GM18861 (cell line): Measurements from ENCODE around the gene IGFBPL1.
A peak's percentile ranks its signal among the peaks of the same experiment; 100 is the strongest.

ENCODE experiments used
- ATAC-seq: cut with Tn5 transposase; IDR thresholded peaks from one replicate; pipeline ENCODE4 v1.9.1; 2021; ENCODE audit not compliant: unreplicated experiment

IGFBPL1 gene

GRCh38 chr9:38432922-38433510 is 8.8 kb upstream of the IGFBPL1 start:
- no peak for ATAC-seq

GRCh38 chr9:38431116-38431515 is 6.9 kb upstream of the IGFBPL1 start:
- no peak for ATAC-seq

DNA sequence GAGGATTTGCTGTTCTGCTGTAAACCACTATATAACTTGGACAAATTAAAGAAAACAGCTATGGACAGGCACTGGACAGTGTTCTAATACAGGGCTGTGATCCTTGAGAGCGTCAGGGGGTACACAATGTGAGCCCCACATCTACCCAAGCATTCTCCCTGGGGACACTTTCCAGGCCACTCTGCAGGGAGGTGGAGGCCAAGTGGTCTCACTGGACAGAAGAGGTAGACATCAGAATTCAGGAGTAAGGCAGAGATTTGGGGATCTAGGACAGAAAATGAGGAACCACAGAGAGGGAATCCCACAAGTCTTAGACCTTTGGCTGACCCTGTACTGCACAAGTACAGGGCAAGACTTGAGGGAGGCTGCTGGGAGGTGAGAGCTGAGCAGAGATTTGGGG is 3.8 kb upstream of the IGFBPL1 start:
- no peak for ATAC-seq

GRCh38 chr9:38424918-38425317 is 664 bp upstream of the IGFBPL1 start:
- no peak for ATAC-seq

DNA sequence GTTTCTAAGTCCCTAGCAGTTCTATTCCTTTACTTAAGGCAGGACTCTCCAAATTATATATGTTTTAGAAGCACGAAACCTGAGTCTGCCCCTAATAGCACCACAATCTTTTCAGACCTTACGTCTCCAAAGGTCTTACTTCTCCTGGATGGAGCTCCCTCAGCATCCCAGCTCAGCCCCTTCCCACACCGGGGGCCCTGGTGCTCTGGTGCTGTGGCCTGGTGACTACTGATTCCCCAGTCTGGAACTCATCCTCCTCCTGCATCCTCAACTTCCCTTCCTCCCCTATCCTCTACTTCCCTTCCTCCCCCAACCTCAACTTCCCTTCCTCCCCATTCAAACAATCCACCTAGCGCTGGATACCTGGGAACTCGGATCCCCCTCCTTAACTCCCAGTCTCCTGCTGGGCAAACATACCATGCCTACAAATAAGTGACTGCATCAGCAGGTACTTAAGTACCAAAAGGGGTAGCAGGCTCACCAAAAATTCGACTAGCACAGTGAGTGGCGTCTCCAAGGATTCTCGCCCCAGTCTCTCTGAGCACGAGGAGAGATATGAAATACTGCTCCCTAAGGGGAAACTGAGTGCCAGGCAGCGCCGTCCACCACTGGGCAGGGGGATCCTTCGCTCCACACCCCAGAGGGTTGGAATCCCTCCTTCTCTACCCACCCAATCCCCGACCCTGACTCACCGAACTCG is 831 bp downstream of the IGFBPL1 start:
- ATAC-seq = no peak

DNA sequence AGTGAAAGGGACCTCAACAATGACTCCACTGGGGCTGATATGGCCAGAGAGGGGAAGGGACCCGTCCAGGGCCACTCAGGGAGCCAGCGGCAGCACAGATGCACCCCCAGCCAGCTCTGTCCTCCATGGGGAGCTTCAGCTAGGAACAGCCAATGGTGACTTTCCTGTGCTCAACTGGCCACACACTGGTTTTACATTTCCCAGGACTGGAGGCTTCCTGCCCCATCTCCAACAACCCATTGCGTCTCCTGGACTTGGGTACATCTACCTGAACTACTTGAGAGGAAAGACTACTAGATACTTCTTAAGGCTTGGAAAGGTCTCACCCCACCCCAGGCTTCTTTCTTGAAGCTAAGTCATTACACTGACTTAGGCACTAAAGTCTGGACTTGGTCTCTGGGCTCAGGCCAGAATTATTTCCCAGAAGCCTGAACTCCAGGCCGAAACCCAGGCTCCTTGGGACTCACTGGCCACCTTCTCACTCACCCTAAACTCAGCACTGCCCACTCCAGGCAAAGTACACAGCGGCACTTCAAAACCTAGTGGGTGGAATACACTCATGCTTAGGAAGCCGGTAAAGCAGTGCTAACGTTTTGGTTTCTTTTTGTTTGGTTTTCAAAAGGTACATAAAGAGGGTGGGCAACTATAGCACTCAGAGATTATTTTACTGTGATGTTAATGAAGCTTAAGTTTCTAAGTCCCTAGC is 1.5 kb downstream of the IGFBPL1 start:
- ATAC-seq = no peak

DNA sequence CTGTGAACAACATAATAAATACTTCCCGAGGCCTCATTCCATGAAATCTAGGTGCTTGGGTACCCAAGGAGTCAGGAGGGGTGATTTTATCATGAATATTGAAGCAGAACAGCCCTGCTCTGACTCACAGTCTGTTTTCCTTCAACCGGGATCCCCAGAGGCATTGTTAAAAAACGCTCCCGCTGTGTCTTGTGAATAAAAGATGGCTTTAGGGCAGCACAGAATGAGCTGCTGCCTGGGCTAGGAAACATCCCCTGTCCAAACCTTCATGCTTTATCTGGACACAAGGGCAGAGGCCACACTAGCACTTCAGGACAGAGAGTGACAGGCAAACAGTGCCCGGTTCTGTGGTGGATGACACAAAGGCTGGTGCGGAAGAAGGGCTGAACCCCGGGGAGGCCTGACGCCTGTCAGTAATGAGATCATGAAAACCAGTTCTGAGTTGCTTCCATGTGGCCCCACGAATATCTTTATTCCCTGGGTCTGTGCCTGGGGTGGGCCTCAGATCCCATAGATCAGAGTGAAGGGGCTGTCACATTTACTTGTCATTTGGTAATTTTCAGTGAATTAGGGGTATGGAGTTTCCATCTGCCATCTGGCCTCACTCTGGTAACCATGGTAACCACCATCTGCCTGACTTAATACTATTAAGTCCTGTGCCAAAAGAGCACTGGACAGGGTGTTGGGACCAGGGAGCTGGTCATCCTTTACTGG is 2.6 kb downstream of the IGFBPL1 start:
- ATAC-seq = no peak

- ATAC-seq = no peak
These were observed 5.1 kb downstream of the IGFBPL1 start for GRCh38 chr9:38419181-38419580.

GRCh38 chr9:38418366-38418765 is 5.9 kb downstream of the IGFBPL1 start:
- no peak for ATAC-seq

DNA sequence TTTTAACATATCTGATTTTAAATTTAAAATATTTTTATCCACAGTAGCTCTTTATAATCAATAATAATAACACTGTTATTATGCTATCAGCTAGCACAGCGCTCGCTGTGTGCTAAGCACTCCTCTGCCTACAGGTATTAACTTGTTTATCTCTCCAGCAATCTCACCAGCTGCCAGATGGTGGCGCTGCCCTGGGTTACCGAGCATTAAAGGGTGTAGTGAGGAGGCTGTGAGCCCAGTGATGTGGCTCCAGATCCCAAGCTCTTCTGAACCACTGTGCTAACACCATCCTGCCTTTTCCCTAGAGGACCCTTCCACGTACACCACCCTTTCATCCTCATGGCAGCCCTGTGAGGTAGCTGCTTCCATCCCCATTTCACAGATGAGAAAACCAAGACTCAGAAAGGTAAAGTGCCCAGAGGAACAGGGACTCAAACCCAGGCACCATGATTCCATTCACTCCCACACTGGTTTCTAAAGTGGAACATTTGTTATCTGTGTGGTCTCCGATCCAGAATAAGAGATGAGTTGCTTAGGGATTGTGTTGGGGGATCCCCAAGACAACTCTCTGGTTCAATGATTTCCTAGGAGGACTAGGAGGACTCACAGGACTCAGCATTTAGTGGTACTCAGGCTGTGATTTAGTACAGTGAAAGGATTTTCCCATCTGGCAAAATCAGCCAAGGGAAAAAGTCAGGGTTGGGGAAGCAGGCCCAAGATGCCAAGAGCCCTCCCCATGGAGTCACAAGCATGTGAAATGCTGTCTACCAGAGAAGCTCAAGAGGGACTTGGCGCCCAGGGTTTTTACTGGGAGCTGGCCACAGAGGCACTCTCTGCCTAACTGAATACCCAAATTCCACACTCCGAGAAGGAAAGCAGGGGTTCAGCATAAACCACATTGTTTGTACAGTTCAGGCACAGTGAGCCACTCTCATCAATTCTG is 7.0 kb downstream of the IGFBPL1 start:
- peak; percentile 43 for ATAC-seq

- ATAC-seq = no peak
These were observed 7.8 kb downstream of the IGFBPL1 start for GRCh38 chr9:38416461-38416860.

DNA sequence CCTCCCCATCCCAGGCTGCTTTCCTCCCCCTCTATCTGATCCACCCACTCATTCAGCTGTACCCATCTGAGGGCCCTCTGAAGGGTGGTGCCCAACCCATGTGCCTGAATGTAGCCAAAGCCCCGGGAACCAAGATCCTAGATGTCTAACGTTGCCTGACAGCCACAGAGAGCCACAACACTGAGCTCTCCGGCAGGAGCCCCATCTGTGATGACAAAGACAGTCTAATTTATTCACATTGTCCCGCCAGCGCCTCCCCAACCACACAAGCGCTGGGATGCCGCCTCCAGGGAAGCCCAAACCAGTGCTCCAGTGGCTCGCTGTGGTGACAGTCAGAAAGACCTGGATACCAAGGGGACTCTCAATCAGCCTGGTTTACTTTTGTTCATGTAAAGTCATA is 8.4 kb downstream of the IGFBPL1 start:
- no peak for ATAC-seq

DNA sequence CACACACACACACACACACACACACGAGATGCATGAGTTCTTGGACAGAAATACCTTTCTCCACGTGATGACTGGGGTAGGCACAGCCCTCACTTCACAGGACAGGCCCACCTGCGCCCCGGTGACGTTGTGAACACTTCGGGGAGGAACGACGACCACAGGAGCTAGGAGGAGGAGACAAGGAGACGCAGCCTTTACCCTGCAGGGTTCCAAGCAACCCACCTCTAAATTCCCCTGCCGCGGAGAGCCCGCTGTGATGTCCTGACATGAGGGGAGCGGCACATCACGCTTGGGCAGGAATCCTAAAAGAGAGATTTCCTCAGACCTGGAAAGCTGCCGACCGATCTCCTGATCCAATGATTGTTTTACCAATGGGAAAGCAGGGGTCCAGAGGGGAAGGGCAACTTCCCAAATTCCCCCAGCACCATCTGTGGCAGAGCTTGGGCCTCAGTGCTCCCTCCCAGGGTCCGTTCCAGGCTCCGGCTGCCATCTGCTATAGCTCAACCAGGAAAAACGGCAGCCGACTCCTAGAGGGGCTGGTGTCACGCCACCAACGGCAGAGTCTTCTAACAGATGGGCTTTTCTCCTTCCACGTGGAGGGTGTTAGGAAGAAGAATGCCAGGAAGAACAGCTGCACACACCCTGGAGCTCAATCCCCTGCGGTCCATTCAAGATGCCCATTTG is 10.1 kb downstream of the IGFBPL1 start:
- no peak for ATAC-seq

- peak; percentile 57 for ATAC-seq
These were observed 11.0 kb downstream of the IGFBPL1 start for GRCh38 chr9:38413283-38413682.

DNA sequence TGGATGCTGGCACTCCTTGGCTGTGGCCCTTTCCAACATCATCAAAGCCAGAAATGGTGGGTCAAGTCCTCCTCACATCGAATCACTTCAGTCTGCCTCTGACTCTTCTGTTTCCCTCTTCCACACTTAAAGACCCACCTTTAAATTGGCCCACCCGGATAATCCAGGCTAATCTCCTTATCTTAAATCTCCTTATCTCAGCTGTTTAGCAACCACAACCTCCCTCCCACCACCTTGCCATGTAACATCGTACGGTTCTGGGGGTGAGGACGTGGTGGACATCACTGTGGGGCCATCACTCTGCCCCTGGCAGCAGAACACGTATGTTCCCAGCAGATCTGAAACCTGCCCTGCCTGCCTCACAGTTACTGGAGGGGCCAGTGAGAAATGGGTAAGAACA is 11.5 kb downstream of the IGFBPL1 start:
- ATAC-seq = no peak

GRCh38 chr9:38408719-38409118 is 15.5 kb downstream of the IGFBPL1 start:
- peak; percentile 69 for ATAC-seq

- ATAC-seq = no peak
These were observed 17.6 kb downstream of the IGFBPL1 start for GRCh38 chr9:38406476-38407186.

DNA sequence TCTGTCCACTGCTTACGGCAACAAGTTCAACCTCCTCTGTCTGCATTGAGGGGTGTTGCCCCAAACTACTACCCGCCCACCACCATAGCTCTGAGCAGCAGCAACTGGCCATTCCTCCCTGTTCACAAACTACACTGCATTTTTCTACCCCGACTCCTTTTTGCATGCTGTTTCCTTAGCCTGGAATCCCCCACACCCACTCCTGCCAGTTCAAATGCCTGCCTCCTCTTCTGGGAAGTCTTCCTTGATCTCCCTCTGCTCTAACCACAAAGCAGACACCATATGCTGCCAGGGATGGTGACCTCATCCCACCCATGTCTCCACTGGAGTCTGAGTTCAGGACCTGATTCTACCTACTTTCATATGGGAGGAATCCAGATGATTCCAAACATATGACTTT is 18.5 kb downstream of the IGFBPL1 start:
- no peak for ATAC-seq

GRCh38 chr9:38404314-38404713 is 19.9 kb downstream of the IGFBPL1 start:
- no peak for ATAC-seq
